GM21390 (cell line): ENCODE measurements around the gene VAC14.
A peak's percentile ranks its signal among the peaks of the same experiment; 100 is the strongest.

ENCODE experiments used
- ATAC-seq: cut with Tn5 transposase; IDR thresholded peaks from one replicate; pipeline ENCODE4 v1.9.1; 2021; ENCODE audit not compliant: unreplicated experiment

VAC14 gene

DNA sequence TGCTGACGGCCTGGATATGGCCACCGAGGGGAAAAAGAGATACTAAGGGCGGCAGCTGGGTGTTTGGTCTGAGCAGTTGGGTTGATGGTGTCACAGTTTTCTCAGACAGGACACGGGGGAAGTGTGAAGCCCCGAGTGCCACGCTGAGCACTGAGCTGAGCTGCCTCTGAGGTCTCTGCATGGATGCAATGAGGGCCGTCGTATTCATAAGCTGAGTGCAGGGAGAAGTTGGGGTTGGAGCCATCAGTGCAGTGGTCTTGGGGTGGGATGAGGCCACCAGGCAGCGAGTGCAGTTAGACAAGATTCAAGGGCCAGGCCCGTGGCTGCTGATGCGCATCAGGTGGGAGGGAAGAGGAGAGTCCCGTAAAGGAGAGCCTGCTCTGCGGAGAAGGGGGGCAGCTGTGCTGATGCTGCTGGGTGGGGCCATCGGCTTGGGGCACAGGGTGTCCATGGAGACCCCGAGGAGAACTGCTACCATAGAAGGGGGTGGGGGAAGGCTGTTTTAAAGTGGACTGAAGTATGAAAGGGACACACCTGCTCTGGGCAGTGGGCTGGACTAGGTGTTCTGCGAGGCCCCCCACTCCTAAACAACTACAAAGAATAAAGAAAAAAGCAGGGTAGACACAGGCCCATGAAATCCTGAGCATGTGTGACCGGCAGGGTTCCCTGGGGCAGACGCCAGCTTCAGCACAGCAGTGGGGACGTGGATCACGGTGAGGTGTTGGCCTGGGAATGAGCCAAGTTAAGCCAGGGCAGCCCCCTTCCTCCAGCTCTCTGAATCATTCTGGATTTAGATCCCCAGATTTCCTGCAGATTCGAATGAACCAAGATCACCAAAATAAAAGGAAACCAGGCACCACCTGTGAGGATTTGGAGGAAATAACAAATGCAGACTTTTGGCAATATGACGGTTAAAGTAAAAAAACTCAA lies 134.9 kb downstream of the VAC14 start:
- ATAC-seq, result no peak

GRCh38 chr16:70665113-70665694 lies 135.8 kb downstream of the VAC14 start:
- no peak for ATAC-seq

DNA sequence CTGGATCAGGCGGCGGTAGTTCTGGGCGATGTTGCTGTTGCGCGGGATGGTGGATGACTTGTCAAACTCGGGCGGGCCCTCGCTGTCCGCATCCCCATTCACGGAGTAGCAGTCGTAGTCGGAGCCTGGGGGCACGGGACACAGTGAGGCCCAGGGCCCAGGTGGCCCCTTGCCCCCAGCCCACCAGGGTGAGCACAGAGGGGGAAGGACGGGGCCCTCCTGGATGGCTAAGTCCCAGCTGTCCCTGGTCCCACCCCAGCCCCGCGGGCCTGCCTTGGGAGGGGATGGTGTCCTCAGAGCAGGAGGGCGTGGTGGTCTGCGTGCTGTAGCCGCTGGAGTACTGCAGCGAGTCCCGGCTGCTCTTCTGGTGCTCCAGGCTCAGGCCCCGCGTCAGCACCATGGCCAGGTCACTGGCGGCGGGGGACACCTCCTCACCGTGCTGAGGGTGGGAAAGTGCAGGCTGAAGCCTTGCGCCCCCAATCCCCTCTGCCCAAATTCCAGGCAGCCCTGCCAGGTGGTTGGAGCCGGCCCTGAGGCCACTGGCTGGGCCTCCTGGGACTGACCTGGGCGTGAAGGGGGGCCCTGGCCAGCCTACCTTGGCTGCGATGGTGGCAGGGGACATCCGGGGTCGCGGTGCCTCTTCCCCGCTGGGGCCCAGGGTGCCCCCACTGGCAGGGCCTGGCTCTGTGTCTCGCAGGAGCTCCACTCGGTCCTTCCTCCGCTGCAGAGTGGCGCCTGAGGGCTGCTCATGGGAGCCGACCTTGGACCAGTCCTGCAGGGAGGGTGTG lies 136.4 kb downstream of the VAC14 start:
- no peak for ATAC-seq

- ATAC-seq, result no peak
Observed at GRCh38 chr16:70663524-70664324, 137.2 kb downstream of the VAC14 start.

DNA sequence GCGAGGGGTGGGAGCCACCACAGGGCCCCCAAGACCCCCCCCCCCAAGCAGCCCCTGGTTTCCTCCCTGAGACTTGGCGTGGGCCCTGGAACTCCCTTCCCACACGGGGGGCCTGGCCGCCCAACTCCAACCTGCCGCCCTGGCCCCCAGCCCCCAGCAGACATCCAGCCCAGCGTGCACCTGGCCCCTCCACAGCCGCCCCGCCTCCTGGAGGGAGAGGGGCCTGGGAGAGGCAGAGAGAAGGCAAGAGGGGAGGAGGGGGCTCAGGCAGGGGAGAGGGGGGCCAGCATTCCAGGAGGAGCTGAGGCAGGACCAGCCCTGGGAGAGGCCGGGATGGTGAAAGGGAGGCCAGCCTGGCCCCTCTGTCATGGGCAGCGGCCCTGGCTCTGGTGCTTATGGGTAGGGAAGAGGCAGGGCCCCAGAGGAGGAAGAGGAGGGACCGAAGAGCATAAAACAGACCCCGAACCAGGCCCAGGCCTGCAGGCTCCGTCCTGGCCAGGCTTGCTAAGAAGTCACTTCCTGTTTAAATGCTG lies 137.9 kb downstream of the VAC14 start:
- ATAC-seq, result no peak

- no peak for ATAC-seq
Observed at GRCh38 chr16:70661918-70662641, 138.9 kb downstream of the VAC14 start.

DNA sequence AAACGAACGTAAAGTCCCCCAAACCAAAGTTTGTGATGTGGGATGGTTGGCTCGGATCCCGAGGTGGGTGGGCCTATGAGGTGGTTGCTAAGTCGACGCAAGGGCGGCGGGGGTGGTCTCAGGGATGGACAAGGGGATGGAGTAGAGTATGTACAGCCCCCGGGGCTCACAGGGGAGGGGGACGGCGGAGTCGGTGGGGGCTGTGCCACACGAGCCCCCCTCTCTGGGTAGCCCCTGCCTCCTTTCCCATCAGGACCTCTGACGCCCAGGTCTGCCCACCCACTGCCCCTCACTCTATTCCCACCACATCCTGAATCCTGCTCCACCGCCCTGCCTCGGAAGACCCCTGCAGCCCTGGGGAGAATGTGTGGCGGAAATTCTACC lies 139.4 kb downstream of the VAC14 start:
- ATAC-seq, result no peak

DNA sequence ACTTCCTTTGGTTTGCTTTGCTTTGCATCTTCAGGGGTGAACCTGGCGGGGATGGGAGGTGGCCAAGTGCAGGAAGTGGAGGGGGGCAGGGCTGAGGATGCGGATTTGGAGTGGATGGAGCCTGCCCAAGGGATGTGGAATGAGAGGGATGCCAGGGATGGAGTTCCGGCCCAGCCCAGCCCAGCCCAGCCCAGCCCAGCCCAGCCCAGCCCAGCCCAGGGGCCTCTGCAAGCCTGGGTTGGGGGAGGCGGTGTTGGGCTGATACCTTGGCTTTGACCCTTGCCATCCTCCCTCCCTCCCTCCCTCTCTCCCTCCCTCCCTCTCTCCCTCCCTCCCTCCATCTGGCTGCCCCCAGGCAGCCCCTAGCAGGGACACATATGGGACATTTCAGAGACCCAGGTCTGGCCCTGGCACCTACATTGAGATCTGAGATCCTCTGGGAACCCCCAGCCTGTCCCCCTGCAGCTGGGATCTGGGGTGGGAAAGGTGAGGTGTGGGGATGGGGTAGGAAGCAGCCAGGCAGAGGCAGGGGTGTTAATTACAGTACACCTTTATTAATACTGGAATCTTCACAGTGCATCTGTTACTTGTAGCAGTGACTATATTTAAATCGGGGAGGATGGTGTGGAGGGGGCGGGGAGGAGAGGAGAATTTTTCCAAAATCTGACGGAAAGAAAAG lies 140.1 kb downstream of the VAC14 start:
- no peak for ATAC-seq

- ATAC-seq, result no peak
Observed at GRCh38 chr16:70659953-70660671, 140.8 kb downstream of the VAC14 start.

GRCh38 chr16:70659546-70659945 lies 141.4 kb downstream of the VAC14 start:
- ATAC-seq, result no peak

DNA sequence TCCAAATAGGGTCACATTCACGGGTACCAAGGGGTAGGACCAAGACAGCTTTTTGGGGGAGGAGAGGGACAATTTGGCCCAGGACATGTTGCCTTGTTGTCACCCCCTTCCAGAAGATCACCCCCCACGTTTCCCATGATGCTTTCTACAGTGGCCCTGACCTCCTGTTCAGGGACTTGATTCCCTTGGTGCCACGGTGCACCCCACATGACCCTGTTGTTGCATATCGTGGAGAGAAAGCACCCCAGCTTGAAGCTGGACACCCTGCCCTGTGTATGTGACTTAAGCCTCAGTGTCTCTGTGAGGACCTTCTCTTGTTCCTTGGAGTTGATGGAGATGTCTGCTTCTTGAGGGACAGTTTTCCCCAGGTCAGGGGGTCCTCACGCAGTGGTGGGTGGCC lies 142.0 kb downstream of the VAC14 start:
- ATAC-seq, result no peak

GRCh38 chr16:70657956-70658355 lies 143.0 kb downstream of the VAC14 start:
- ATAC-seq, result no peak

DNA sequence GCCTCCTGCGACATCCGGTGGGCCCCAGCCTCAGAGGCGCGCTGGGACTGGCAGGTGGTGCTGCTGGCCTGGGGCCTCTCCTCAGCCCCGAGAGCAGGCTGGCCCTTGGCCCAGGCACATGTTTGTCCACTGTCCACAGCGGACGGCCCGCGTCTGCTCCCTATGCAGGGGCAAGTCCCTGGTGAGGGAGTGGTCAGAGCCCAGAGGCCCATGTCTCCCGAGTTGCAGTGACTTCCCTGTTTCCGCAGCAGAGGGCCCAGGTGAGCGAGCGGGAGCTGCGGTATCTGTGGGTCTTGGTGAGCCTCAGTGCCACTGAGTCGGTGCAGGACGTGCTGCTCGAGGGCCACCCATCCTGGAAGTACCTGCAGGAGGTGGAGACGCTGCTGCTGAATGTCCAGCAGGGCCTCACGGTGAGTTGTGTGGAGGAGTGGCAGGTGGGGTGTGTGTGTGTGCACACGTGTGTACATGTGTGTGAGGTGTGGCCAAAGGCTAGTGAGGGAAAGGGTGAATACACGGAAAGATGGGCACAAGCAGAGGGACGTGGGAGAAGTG lies 144.2 kb downstream of the VAC14 start:
- ATAC-seq, result no peak

GRCh38 chr16:70656065-70656711 lies 144.8 kb downstream of the VAC14 start:
- ATAC-seq, result no peak

- ATAC-seq, result peak; percentile 49
Observed at GRCh38 chr16:70653809-70654771, 146.9 kb downstream of the VAC14 start.

DNA sequence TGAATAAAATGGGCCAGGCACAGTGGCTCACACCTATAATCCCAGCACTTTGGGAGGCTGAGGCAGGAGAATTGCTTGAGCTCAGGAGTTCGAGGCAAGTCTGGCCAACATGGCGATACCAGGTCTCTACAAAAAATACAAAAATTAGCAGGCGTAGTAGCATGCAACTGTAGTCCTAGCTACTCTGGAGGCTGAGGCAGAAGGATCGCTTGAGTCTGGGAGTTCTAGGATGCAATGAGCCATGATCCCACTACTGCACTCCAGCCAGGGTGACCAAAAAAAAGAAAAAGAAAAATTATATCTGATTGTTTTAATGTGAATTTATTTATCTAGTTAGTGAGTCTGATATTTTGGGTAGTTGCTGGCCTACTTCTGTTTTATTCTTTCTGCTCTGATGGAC lies 147.6 kb downstream of the VAC14 start:
- no peak for ATAC-seq

DNA sequence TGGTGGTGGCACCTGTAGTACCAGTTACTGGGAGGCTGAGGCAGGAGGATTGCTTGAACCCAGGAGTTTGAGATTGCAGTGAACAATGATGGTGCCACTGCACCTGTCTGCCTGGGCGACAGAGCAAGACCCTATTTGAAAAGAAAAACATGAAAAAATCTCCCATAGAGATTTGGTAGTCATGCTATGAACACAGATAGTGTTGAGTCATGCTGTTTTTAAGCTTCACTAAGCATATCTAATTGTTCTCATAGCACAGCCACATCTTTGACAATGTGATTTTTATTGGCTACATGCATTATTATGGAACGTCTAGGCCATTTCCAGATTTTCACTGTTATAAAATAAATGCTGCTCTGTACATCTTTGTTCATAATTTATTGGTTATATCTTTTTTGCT lies 148.6 kb downstream of the VAC14 start:
- no peak for ATAC-seq
